Suppressor macrophage (primary cell): ENCODE results near the gene COPE.
A peak's percentile ranks its signal among the peaks of the same experiment; 100 is the strongest.
"Not testable (repeated sequence)": the region's sequence is repeated elsewhere in the genome, so short reads cannot be mapped to it uniquely, and the experiment has no call there.

Experiments used
- DNase-seq, 4 experiments: peaks; one replicate each; pipeline ENCODE4 v3.0.0-alpha.2; 2020 to 2022

Gene COPE

GRCh38 chr19:18940769-18941627 lies 21.8 kb upstream of the COPE start, which contains the start of gene HOMER3:
Gene HOMER3 (minus strand): TSS chr19:18941217. CDS start chr19:18938982, 2,235 bp downstream.
- peak; percentile 77 to 95 (median 90) for DNase-seq

GRCh38 chr19:18939922-18940768 lies 21.0 kb upstream of the COPE start:
- peak; percentile 35 to 75 (median 62) for DNase-seq

DNA sequence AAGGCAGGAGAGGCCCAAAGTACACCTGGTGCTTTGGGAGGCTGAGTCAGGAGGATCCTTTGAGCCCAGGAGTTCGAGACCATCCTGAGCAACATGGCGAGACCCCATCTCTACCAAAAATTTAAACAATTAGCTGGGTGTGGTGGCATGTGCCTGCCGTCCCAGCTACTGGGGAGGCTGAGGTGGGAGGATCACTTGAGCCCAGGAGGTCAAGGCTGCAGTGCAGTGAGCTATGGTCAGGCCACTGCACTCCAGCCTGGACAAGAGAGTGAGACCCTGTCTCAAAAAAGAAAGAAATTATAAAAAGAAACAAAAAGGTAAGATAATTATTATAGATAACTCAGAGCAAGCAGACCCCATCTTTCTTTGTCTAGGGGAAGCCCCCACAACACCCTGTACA lies 20.0 kb upstream of the COPE start:
- DNase-seq = no peak

DNA sequence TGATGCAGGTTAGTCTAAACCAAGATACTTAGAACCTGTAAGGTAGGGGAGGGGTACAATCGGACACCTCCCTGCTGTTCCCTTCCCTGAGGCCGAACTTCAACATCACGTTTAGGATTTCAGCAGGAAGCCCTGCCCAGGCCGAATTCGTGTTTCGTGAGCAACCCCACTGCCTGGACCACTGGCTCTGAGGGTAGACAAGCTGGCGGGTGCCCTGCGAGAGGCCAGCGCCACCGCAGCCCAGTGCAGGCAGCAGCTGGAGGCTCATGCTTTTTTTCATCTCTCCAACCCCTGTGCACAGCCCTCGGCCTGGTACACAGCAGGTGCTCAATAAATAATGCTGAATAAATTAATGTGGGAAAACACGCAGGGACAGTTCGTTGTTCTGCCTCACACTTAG lies 14.1 kb upstream of the COPE start:
- DNase-seq = no peak

GRCh38 chr19:18932216-18932841 lies 13.1 kb upstream of the COPE start:
- peak; percentile 80 to 95 (median 90) for DNase-seq

- DNase-seq = no peak
Measured at GRCh38 chr19:18931316-18932162, 12.4 kb upstream of the COPE start.

DNA sequence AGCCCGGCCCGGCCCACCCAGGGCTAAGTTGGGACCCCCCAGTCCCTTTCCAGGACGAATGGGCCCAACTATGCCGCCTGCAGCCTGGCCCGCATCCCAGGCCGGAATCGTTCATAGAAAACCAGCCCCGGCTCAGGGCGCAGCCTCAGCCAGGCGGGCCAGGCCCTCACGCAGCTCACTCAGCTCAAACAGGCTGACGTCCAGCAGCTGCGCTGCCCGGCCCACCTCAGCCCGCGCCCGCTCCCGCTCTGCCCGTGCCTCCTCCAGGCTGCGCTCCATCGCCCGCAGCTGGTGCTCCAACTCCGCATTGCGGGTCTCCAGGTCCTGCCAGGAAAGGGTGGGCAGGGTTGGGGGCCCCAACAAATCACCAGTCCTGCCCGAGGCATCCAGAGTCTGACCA lies 10.1 kb upstream of the COPE start:
- DNase-seq = no peak

- DNase-seq = no peak
Measured at GRCh38 chr19:18928018-18928805, 9.0 kb upstream of the COPE start.

GRCh38 chr19:18924684-18925213 lies 5.6 kb upstream of the COPE start:
- no peak for DNase-seq

DNA sequence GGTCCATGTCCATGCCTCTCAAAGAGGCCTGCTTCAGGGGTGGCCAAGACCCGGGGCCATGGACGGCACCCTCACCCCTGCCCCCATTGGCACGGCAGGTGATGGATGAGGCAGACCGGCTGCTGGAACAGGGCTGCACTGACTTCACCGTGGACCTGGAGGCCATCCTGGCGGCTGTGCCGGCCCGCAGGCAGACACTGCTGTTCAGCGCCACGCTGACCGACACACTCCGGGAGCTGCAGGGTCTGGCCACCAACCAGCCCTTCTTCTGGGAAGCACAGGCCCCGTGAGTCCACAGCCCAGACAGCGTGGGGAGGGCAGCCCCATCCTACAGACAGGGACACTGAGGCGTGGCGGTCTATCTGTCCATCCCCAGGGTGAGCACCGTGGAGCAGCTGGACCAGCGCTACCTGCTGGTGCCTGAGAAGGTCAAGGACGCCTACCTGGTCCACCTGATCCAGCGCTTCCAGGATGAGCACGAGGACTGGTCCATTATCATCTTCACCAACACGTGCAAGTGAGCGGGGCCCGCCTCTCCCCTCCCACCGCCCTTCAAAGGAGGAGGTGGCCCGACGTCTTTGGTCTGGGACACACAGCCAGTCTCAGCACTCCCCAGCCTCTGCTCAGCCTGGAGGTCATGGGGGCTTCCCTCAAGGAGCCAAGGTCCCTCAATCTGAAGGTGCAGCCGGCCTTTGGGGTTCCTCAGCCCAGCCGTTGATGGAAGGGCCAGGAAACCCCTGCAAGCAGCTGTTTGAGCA lies 3.2 kb upstream of the COPE start:
- no peak for DNase-seq

- DNase-seq = no peak
Measured at GRCh38 chr19:18921593-18921992, 2.4 kb upstream of the COPE start.

- DNase-seq = no peak
Measured at GRCh38 chr19:18920400-18920799, 1.2 kb upstream of the COPE start.

- DNase-seq = peak in 2 of 4 experiments; percentile 8 to 9
Measured at GRCh38 chr19:18919900-18920214, 670 bp upstream of the COPE start.

- not testable (repeated sequence) for DNase-seq
Measured at GRCh38 chr19:18917593-18917992, 1.6 kb downstream of the COPE start.

DNA sequence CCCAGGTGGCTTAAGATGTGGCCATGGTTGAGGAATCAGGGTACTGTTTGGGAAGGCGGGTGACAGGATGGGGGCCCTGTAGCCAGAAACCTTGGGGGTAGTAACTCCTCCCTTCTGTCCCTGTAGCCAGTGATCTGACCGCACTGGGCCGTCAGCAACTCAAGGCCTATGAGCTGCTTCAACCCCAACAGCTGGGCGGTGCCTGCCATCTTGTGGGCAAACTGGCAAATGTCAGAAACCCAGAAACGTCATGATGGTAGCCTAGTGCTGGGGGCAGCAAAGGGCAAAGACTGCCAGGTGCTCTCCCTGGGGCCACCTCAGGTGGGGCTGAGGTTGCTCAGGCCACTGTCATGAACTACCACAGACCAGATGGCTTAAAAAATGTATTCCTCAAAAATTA lies 3.5 kb downstream of the COPE start:
- DNase-seq = peak; percentile 49 to 63 (median 56)

DNA sequence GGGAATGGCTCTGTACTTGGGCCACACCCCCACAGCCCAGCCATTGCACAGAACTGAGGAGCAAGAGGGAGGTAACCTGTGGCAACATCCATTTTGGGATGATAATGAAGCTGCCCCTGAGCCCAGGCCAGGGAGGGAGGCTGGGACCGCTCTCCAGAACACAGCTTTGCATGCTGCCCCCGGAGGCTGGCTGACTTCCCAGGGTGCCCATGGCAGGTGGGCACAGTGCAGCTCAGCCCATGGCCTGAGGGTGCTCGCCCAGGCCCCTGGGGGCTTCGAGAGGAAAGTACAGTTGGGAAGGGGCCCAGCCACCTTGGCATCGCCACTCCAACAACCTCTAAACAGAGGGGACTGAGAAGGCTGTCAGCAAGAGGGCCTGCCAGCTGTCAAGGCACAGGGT lies 5.7 kb downstream of the COPE start:
- no peak for DNase-seq

GRCh38 chr19:18912933-18913332 lies 6.3 kb downstream of the COPE start:
- DNase-seq = peak in 1 of 4 experiments; percentile 1

- DNase-seq = no peak
Measured at GRCh38 chr19:18910801-18911436, 8.3 kb downstream of the COPE start.

- no peak for DNase-seq
Measured at GRCh38 chr19:18910010-18910409, 9.2 kb downstream of the COPE start.
